GM12872 (cell line): ENCODE data around the gene ASB4.

ENCODE experiments used
- CTCF ChIP-seq: IDR thresholded peaks from 3 replicates; pipeline ENCODE4 v1.5.1; 2011; ENCODE audit warnings: low read depth, mild to moderate bottlenecking, low read length, moderate library complexity; ENCODE audit not compliant: insufficient read depth

ASB4 gene

GRCh38 chr7:95472581-95473161, 13.1 kb upstream of the ASB4 start:
- no peak for TF ChIP-seq CTCF

- no peak for TF ChIP-seq CTCF
These were observed 12.3 kb upstream of the ASB4 start for GRCh38 chr7:95473276-95473985.

GRCh38 chr7:95476072-95476847, 9.5 kb upstream of the ASB4 start:
- no peak for TF ChIP-seq CTCF

- peak; percentile 71 for TF ChIP-seq CTCF
These were observed 8.7 kb upstream of the ASB4 start for GRCh38 chr7:95476904-95477594.

- TF ChIP-seq CTCF = no peak
These were observed 7.3 kb upstream of the ASB4 start for GRCh38 chr7:95478272-95479037.

GRCh38 chr7:95479992-95480624, 5.6 kb upstream of the ASB4 start:
- TF ChIP-seq CTCF = no peak
